HT1080 (cell line): Measurements from ENCODE around the gene ARHGAP1. TPM values are rescaled to one million over a fixed set of nuclear protein-coding genes. Genes with fewer than 3 reads are reported as not detected.
A peak's percentile ranks its signal among the peaks of the same experiment; 100 is the strongest.

ENCODE experiments used
- DNase-seq: peaks from one replicate; pipeline ENCODE4 v3.0.0-alpha.2; 2015; ENCODE audit warnings: low read depth
- polyA plus RNA-seq, 2 experiments: library from polyadenylated mRNA; depleted of rRNA; stranded (reverse); fragments of >200 nt; gene quantifications; 2 replicates each; pipeline ENCODE4 v1.2.3, GENCODE V29; 2015
- total RNA-seq: library from RNA; depleted of rRNA; stranded (reverse); fragments of >200 nt; shearing (Covaris generic); gene quantifications from 2 replicates; pipeline ENCODE4 v1.2.3, GENCODE V29; 2014; rRNA removed

Gene ARHGAP1
- 27.4 and 46.9 TPM in 2 replicates for total RNA-seq
- 58.3 and 63.3 TPM in 2 replicates for polyA plus RNA-seq (2015; cell fraction: cytosol; rRNA removed)
- 69.0 and 76.2 TPM in 2 replicates for polyA plus RNA-seq (2015; cell fraction: nucleus; rRNA removed)

DNA sequence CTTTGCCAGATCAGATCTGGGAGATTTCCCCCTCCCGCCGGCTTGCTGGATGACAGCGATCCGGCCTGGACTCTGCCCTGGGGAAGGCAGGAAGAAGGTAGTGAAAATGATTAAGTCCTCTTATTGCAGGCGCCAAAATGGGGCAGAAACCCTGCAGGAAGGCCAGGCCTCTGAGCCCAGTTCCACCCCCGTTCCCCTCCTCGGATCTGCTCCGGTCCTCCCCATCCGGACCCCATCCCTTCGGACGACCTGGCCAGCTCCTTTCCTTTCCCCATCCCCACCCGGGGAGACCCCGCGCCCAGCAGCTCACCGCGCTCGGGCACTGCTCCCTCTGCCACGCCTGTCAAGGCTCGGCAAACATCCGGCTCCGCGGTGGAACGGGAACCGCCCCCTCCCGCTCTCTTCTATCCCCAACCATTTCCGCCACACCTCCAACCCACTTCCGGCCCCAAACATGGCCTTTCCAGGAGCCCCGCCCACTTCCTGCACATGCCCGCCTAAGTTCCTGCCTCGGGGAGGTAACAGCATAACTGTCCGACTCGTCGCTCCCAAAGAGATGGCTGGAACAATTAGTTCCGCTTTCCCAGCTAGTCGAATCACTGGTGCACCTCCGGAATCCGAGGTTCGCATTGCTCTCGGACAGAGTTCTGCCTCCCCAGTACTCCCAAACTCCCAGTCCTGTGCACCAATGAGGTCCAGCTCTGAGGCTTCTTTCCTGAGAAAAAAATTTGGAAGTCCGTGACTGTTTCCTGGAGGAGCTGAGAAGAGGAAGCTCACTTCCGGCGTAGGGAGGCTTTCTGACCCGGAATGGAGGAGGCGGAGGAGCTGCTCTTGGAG lies at the start of gene ARHGAP1, which contains the start of gene ZNF408:
Gene ARHGAP1, minus strand, starts transcription at position 379 of the 837 bp plus-strand sequence. CDS start 4,512 bp downstream, outside the sequence.
Gene ZNF408, plus strand, starts transcription at position 791 of the 837 bp plus-strand sequence. Its CDS starts 17 bp downstream, at position 808.
- DNase-seq = peak; percentile 96

DNA sequence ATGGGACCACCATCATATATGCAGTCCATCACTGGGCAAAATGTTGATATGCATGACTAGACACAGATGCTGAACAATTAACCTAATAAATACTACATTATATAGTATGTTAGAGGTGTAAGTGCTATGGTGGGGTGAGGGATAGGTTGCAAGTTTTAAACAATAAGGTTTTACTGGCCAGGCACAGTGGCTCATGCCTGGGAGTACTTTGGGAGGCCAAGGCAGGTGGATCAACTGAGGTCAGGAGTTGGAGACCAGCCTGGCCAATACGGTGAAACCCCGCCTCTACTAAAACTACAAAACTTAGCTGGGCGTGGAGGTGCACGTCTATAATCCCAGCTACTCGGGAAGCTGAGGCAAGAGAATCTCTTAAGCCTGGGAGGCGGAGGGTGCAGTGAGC lies 46.7 kb upstream of the ARHGAP1 start:
- DNase-seq = no peak

DNA sequence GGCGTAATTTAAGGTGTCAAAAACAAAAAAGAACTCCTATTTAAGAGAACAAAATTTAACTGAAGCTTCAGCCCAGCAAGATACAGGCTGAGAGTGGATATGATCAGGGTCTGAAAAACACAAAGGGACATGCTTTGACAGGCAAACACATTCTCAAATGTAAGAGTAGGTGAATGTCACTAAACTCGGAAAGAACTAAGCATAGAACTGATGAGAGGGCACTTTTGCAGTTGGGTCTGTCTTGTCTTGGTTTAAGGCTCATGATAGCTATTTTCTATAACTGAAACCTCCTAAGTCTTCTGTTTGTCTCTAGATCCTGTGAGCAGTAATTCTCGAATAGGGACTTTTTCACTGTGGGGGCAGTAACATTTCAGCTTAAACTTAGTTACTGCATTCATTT lies 45.6 kb upstream of the ARHGAP1 start:
- DNase-seq = no peak

DNA sequence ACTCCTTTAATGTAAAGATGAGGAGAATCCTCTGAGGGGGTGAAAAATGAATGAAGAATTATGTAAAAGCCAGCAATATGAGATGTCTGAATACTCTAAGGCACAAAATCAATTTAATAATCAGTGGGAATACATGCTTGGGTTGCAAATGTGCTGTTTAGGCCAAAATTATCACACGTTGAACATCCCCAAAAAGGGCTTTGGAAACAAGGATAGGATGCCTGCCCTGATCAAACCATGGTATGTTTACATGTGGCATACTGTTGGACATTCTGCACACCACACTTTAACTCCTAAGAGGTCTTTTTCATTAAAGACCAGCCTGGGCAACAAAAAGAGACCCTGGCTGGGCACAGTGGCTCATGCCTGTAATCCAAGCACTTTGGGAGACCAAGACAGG lies 44.9 kb upstream of the ARHGAP1 start:
- DNase-seq = no peak

DNA sequence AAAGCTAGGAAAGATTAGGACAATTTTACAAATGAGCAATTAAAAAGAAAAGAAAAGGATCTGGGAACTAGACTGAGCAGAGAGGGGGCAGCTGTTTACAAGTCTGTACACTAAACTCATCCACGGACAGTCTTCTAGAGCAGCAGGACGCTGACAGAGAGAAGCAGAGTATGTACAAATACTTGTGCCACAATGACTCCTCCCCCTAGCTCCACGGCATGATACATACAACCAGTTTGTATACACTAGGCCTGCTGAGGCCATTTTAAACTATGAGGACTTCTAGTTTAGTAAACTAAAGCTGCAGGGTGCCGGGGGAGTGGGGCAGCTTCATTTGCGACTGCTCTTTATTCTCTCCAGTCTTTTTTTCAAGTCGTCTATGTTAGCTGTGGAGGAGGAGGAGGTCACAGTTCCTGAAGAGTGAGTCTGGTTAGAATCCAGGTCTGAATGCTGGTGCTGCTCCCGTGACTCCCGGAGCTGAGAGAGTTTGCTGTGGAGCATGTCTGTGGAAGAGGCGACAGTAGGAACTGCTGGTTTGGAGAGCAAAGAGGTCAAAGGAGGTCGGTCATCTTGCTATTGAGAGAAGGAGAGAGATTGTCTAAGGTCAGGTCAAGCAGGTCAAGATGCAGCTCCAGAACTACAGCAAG lies 43.4 kb upstream of the ARHGAP1 start:
- no peak for DNase-seq

DNA sequence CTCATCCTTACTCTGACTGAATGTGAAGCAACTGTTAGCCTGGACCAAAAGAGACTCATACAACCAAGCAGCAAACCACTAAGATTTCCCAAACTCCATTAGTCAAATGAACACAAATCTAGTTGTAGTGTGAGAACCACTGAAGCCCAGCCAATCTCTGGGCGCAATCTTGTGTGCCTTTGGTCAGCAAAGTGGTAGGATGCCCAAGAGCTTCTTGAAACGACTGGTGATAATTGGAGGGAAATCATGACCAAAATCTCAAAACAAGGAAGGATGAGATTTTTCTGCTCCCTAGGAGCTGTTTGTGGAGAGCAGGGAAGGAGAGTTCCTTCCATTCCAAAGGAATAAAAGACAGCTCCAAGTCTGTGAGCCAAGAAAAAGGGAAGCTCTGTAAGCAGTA lies 42.6 kb upstream of the ARHGAP1 start:
- DNase-seq = no peak

DNA sequence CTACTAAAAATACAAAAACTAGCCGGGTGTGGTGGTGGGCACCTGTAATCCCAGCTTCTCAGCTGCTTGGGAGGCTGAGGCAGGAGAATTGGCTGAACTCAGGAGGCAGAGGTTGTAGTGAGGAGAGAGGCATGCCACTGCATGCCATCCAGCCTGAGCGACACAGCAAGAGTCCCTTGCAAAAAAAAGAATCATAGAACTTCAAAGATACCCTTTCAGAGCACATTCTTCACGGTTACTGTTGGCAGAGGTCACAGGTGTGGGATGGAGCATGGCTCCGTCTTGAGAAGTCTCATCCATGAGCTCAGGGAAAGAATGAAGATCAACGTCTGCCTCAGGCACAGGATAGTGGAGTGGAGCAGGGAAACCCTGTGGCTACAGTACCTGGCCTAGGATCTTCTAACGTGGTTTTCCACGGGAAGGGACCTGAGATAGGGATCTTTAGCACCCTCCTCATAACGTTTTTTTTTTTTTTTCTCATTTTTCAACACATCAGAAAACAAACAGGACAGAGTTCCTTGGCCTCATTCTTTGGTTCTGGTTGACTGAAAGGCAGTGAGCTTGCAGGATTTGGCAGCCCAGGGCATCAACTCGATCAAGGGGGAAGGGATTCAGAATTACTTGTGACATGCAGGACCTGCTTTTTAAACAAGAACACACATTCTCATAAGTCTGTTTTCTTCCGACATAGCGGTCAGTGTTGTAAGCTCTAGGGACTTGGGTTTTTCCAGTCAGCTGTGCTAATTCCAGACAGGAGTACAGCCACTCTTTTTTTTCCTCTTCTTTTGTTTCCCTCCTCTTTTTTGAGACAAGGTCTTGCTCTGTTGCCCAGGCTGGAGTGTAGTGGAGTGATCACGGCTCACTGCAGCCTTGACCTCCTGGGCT lies 41.4 kb upstream of the ARHGAP1 start:
- no peak for DNase-seq

DNA sequence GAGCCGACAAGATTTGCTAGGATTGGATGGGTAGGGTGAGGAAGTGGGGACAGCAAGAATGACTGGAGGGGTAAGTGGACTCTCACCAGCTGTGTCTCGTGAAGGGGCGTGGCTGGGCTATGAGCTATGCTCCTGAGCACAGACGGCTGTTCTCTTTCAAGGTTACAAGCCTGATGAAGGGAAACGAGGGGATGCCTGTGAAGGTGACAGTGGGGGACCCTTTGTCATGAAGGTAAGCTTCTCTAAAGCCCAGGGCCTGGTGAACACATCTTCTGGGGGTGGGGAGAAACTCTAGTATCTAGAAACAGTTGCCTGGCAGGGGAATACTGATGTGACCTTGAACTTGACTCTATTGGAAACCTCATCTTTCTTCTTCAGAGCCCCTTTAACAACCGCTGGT lies 38.5 kb upstream of the ARHGAP1 start:
- no peak for DNase-seq

DNA sequence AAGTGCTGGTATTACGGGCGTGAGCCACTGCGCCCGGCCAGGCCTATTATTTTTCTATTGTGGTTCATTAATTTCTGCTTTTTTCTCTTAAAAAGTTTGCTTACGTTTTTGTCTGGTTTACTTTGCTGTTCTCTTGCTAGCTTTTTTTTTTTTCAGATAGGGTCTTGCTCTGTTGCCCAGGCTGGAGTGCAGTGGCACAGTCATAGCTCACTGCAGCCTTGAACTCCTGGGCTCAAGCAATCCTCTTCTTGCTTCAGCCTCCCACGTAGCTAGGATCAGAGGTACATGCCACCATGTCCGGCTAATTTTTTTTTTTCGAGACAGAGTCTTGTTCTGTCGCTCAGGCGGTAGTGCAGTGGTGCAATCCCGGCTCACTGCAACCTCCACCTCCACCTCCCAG lies 37.3 kb upstream of the ARHGAP1 start:
- no peak for DNase-seq

DNA sequence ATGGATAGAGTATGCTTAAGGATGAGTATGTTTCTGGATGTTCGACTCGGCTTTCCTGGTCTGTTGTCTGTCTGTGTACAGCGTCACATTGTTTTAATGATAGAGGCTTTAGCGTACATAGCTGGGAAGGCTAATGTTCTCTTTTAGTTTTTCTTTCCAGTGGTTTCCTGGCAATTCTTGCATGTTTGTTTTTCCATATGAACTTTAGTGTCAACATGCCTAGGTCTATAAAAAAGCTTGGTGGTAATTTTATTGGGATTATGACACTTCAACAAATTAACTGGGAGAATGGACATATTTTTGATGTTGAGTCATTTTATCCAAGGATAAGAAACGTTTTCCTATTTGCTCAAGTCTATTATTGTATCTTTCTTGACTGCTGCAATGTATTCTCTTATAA lies 36.2 kb upstream of the ARHGAP1 start:
- no peak for DNase-seq

DNA sequence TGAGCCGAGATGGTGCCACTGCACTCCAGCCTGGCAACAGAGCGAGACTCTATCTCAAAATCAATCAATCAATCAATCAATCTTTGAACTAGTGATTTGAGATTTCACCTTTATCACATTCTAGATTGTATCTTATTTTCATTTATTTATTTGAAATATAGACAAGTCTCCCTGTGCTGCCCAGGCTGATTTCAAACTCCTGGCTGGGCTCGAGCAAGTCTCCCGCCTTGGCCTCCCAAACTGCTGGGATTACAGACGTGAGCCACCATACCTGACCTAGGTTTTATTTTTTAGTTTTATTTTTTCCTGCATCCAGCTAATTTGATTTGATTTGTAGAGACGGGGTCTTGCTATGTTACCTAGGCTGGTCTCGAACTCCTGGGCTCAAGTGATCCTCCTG lies 35.7 kb upstream of the ARHGAP1 start:
- no peak for DNase-seq

DNA sequence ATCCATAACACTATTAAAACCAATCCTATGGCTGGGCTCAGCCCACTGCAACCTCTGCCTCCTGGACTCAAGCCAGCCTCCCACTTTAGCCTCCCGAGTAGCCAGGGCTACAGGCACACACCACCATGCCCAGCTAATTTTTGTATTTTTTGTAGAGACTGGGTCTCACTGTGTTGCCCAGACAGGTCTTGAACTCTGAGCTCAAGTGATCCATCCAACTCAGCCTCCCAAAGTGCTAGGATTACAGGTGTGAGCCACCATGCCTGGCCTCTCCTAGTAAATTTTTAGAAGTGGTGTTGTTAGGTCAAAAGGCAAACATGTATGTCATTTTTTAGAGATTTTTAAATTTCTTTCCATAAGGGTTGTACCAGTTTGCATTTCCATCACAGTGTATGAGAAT lies 32.8 kb upstream of the ARHGAP1 start:
- no peak for DNase-seq

DNA sequence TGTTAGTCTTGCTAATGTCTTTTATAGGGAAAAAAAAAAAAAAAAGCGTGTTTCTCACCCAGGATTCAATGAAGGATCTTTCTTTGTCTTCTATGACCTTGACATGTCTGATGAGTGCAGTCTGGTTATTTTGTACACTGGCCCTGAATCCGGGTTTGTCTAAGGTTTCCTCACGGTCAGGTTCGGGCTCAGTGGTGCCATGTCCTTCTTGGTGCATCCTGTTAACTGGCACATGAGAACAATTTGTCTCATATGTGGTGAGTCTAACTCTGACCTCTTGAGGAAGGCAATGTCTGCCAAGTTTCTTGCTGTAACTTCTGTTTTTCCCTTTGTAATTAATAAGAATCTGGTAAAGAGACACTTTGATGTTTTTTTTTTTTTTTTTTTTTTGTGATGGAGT lies 31.1 kb upstream of the ARHGAP1 start:
- no peak for DNase-seq

DNA sequence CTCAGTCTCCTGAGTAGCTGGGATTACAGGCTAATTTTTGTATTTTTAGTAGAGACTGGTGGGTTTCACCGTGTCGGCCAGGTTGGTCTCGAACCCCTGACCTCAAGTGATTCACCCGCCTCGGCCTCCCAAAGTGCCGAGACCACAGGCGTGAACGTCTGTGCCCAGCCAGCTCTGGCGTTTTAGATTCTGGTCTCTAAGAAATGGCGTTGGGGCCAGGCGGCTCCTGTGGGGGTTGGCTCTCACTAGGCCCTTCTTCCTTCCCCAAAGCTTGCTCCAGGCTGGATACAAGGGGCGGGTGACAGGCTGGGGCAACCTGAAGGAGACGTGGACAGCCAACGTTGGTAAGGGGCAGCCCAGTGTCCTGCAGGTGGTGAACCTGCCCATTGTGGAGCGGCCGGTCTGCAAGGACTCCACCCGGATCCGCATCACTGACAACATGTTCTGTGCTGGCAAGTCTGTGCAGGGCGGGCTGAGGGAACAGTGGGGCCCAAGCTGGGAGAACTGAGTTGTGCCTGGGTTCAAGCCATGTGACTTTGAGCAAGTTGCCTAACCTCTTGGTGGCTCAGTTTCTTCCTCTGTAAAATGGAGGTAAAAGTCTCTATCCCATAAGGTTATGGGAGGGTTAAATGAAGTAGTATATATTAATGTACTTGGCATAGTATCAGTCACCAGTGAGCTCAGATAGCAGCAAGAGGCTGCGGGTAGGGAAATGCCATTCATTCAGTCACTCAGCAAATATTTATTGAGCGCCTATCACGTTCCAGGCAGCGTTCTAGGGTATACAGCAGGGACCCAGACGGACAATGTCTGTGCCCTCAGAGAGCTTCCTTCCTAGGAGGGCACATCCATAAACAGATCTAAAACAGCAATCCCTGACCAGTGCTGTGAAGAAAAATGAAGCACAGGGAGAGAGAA lies 28.9 kb upstream of the ARHGAP1 start:
- no peak for DNase-seq

DNA sequence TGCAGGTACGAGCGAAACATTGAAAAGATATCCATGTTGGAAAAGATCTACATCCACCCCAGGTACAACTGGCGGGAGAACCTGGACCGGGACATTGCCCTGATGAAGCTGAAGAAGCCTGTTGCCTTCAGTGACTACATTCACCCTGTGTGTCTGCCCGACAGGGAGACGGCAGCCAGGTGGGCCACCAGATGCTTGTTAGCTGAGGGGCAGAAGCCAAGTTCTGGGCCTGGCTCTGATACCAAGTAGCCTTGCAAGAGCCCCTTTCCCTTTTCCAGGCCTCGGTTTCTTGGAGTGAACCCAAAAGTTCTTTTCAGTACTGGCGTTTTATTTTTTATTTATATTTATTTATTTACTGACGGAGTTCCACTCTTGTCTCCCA lies 28.2 kb upstream of the ARHGAP1 start:
- no peak for DNase-seq

DNA sequence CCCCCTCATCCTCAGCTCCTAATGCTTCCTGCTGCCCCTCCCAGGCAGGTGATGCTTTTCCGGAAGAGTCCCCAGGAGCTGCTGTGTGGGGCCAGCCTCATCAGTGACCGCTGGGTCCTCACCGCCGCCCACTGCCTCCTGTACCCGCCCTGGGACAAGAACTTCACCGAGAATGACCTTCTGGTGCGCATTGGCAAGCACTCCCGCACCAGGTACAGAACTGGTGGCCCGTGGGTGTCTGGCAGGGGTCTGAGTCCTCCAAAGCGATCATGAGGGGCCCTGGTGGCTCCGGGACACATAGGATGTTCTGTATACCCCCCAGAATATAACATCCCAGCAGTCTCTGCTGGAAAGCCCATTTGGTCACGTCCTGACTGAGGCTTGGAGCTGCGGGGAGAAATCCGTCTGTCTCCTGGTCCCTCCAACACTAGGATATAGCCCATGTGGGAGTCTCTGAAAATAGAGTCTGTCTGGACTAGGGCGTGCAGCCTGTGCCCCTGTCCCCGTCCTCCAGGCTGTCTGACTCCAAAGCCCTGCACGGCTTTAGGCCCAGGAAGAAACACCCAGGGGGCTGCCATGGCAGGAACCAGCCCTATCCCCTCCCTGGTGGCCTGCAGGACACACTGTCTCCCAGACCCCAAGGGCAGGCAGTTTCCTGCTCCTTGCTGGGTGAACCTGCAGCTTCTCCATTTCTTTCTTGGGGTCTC lies 27.7 kb upstream of the ARHGAP1 start:
- DNase-seq = no peak

DNA sequence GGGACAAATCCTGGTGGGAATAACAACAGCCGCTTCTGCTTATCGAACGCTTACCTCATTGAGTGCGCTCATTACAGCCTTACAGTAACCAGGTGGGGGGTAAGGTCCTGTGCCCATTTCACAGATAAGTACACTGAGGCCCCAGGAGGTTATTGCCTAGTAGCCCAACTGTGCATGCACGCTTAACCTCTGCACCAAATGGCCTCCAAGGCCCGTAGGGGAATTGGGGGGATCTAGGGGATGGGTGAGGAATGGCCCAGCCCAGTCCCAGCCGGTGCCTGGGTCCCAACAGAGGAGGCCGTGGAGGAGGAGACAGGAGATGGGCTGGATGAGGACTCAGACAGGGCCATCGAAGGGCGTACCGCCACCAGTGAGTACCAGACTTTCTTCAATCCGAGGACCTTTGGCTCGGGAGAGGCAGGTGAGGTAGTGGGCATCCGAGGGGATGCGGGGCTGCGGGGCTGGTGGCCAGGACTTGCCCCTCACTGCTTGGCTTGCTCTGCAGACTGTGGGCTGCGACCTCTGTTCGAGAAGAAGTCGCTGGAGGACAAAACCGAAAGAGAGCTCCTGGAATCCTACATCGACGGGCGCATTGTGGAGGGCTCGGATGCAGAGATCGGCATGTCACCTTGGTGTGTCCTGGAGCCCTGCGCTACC lies 25.9 kb upstream of the ARHGAP1 start:
- DNase-seq = no peak

DNA sequence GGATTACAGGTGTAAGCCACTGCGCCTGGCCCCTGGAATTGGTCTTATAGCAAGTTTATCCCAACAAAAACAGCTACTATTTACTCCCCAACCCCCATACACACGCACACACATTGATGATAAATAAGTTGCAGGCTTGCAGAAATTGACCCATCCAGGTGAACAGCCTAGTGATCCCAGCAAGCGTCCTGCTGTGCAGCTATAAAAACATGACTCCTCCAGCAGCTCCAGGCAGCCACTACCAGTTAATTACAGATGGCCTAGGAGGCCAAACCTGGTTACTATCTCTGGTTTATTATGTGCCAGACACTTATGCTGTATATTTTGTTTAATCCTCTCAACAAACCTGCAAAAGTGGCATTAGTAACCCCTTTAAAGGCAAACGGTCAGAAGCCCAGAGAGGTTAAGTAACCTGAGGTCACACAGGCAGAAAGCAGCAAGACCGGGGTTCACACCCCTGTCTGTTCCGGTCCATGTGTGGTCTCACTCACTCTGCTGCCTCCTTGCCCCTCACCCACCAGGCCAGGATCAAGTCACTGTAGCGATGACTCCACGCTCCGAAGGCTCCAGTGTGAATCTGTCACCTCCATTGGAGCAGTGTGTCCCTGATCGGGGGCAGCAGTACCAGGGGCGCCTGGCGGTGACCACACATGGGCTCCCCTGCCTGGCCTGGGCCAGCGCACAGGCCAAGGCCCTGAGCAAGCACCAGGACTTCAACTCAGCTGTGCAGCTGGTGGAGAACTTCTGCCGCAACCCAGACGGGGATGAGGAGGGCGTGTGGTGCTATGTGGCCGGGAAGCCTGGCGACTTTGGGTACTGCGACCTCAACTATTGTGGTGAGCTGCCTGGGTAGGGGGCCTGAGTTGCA lies 25.2 kb upstream of the ARHGAP1 start:
- no peak for DNase-seq
